SK-N-MC (cell line): Measurements from ENCODE around the gene HDAC4.

Experiments
- DNase-seq: peaks from one replicate; pipeline ENCODE4 v3.0.0-alpha.2; 2011; ENCODE audit warnings: low read depth, low spot score
- H3K27ac ChIP-seq: fragments of 200-600 bp; sonication (generic); 2 replicates; pipeline ENCODE4 v1.5.1; 2016; ENCODE audit warnings: mixed run types
- H3K36me3 ChIP-seq: fragments of 200-600 bp; sonication (generic); 2 replicates; pipeline ENCODE4 v1.6.1; 2017; ENCODE audit warnings: antibody characterized with exemption, low read length, mixed read lengths; ENCODE audit not compliant: insufficient read depth
- H3K4me3 ChIP-seq: fragments of 200-600 bp; sonication (generic); 2 replicates; pipeline ENCODE4 v1.5.1; 2016
- H3K9ac ChIP-seq: fragments of 200-600 bp; sonication (generic); 2 replicates; pipeline ENCODE4 v1.8.0; 2017; ENCODE audit warnings: mixed run types, mixed read lengths; ENCODE audit not compliant: insufficient read length
- H3K9me3 ChIP-seq: fragments of 200-600 bp; sonication (generic); 2 replicates; pipeline ENCODE4 v1.6.1; 2017; ENCODE audit warnings: low read depth, mild to moderate bottlenecking, antibody characterized with exemption, low read length, moderate library complexity, mixed read lengths
- EZH2 ChIP-seq: fragments of 200-600 bp; sonication (generic); IDR thresholded peaks from one replicate; pipeline ENCODE4 v1.6.1; 2017; ENCODE audit warnings: antibody characterized with exemption
- FOXP2 ChIP-seq: optimal IDR thresholded peaks from 2 replicates; pipeline ENCODE3; 2011; ENCODE audit warnings: mild to moderate bottlenecking, moderate library complexity; ENCODE audit not compliant: insufficient read depth; ENCODE audit errors: extremely low read length, control extremely low read depth
- POLR2AphosphoS5 ChIP-seq: IDR thresholded peaks from 2 replicates; pipeline ENCODE4 v1.6.1; 2012; ENCODE audit warnings: mild to moderate bottlenecking, low read depth, low read length, borderline replicate concordance

HDAC4 gene

GRCh38 chr2:239094867-239095266, 306.0 kb downstream of the HDAC4 start:
- H3K27ac ChIP-seq = no peak overlapping the region
- no peak overlapping the region for H3K4me3 ChIP-seq
- no peaks in the 10 kb centered on the region for H3K36me3 ChIP-seq
- no peak overlapping the region for H3K9ac ChIP-seq
- no peaks in the 10 kb centered on the region for H3K9me3 ChIP-seq
- no peak for DNase-seq
- TF ChIP-seq EZH2 = no peak
- no peak for TF ChIP-seq POLR2AphosphoS5
- no peak for TF ChIP-seq FOXP2

DNA sequence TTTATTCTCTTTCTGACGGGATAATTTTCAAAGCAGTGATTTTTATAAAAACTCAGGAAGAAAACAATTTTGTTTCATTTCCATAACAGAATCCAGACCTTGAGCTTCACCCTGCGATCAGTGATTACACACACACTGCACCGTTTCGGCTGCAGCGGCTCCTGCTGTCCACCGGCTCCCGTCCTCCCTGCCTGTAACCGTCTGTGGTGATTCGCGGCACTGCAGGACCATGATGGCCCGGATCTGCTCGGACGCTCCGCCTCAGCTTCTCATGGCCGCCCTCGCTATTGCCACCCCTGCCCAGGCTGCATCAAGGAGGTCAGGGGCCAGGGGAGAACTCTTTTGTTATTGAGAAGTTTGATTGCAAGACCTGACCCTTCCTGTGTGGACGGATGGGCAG, 306.9 kb downstream of the HDAC4 start:
- H3K27ac ChIP-seq = no peak overlapping the region
- H3K36me3 ChIP-seq = no peaks in the 10 kb centered on the region
- no peak for DNase-seq
- no peak overlapping the region for H3K4me3 ChIP-seq
- H3K9me3 ChIP-seq = no peaks in the 10 kb centered on the region
- TF ChIP-seq FOXP2 = no peak
- no peak for TF ChIP-seq EZH2
- no peak for TF ChIP-seq POLR2AphosphoS5
- no peak overlapping the region for H3K9ac ChIP-seq

DNA sequence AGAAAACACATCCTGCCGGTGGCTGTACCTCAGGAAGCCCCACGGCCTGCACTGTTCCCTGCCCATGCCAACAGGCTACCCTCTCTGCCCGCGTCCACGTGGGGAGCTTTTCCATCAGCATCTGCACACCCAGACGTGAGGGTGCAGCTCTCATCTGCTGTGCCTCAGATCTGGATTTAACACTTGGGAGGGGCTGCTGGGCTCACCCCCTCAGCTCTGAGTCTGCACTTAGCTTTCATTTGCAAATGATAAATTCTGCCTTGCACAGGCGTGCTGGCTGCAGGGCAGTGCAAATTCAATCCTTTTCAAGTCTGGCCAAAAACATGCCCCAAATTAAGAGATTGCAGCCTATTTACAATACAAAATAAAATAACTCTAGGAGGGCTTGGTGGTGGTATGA, 307.3 kb downstream of the HDAC4 start:
- Histone ChIP-seq H3K9me3 (no peaks in the 10 kb centered on the region), H3K4me3 (no peak overlapping the region), H3K9ac (no peak overlapping the region), H3K36me3 (no peaks in the 10 kb centered on the region), H3K27ac (no peak overlapping the region)
- TF ChIP-seq FOXP2 (no peak), EZH2 (no peak), POLR2AphosphoS5 (no peak)
- DNase-seq = no peak

DNA sequence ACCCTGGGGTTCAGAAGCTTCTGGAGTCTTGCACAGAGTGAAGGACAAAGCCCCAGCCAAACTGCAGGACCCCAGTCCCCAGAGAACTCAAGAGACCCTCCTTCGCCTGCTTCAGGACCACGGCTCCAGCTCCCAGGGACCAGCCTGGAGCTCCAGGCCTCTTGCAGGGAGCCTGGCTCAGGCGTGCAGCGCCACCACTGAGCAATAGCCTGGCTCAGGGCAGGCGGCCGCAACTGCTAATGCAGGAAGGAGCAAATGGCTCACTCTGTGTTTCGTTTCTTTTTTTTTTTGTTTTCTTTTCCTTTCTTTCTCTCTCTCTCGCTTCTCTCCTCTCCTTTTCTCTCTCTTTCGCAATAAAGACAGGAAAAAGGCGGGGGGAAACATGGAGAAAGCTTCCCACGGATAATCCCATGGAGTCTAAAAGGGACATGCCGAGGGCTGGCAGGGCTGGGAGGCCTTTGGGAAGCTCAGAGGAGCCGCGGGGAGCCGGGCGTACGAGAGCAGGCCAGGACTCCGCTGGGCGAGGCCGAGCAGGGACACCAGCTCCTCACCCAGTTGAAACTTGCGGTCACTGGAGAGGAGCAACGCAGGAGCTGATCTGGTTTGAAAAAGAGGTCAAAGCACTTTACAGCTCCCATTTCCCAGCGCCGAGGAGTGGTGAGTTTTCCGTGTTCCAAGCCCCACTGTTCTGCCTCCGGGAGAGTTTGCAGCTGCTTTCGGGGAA, 308.1 kb downstream of the HDAC4 start:
- no peak for DNase-seq
- Histone ChIP-seq H3K36me3 (no peaks in the 10 kb centered on the region), H3K9ac (no peak overlapping the region), H3K27ac (no peak overlapping the region), H3K4me3 (no peak overlapping the region), H3K9me3 (no peaks in the 10 kb centered on the region)
- TF ChIP-seq EZH2 (no peak), POLR2AphosphoS5 (no peak), FOXP2 (no peak)

DNA sequence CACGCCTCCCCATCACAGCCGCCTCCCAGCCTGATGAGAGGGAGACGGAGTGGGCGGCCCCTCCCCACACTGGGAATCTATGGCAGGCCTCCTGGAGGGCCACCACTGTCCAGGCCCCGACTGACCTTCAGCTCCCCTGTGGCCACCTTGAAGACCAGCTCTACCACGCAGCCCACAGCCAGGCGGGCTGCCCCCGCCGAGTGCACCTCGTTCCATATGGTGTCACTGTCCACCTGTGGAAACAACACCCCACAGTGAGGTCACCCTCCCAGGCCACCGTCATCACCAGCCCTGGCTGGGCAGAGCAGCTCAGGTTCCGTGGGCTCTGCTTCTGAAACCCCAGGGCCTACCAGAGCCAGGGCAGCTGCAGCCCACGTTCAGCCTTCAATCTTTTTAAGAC, 310.9 kb downstream of the HDAC4 start:
- Histone ChIP-seq H3K4me3 (no peak overlapping the region), H3K27ac (no peak overlapping the region), H3K9me3 (no peaks in the 10 kb centered on the region), H3K9ac (no peak overlapping the region), H3K36me3 (no peaks in the 10 kb centered on the region)
- DNase-seq = no peak
- no peak for TF ChIP-seq POLR2AphosphoS5
- no peak for TF ChIP-seq EZH2
- TF ChIP-seq FOXP2 = no peak

DNA sequence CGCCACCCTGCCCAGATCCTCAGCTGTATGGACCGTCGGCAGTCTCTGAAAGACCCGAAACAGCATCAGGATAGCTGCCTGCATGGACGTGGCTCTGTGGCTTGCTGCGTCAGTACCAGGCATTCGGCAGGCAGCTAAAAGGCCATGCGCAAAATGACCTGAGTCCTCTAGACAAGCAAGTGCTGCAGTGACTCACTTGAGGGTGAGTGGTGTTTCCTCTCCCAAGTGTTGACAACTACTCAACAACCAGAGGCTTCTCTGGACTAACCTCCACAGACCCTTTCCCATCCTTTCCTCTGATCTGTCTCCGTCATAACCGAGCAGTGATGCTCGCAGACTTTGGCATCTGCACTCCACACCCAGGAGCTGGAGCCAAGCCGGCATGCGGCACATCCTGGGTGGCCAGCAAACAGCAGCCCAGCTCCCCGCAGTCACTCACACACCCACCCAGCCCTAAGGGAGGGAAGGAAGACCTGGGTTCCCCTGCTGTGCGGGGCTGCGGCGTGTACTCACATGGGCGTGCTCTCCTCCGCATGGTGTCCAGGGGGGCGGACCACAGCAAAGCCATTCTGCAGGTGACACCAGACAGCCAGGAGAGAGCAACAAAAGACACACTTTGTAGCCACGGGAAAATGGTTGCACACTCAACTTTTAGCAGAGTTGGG, 313.6 kb downstream of the HDAC4 start:
- no peak for DNase-seq
- H3K27ac ChIP-seq = no peak overlapping the region
- H3K36me3 ChIP-seq = no peaks in the 10 kb centered on the region
- no peaks in the 10 kb centered on the region for H3K9me3 ChIP-seq
- TF ChIP-seq POLR2AphosphoS5 = no peak
- no peak for TF ChIP-seq EZH2
- TF ChIP-seq FOXP2 = no peak
- no peak overlapping the region for H3K9ac ChIP-seq
- no peak overlapping the region for H3K4me3 ChIP-seq

DNA sequence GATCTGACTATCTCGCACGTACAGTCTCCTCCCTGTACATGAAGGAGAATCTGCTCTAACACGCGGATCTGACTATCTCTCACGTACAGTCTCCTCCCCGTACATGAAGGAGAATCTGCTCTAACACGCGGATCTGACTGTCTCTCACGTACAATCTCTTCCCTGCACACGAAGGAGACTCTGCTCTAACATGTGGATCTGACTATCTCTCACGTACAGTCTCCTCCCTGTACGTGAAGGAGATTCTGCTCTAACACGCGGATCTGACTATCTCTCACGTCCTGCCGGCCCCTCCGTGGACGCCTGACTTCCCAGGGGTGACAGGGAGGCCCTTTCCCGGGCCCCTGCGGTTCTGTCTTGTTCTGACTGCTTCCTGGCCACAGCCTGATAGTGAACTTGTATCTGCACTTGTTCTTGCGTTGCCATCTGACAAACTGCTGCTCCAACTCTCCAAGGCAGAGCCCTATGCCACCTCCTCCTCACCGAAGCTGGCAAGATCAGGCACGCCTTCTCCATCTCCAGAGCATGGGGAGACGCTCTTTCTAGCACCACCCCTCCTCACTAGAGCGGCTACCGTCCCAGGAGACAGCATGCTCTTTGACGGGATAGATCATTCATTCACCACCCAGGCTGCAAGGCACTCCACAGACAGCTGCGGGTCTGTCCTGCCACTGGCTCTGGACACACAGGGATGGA, 314.3 kb downstream of the HDAC4 start:
- Histone ChIP-seq H3K36me3 (no peaks in the 10 kb centered on the region), H3K4me3 (no peak overlapping the region), H3K27ac (no peak overlapping the region), H3K9me3 (no peaks in the 10 kb centered on the region), H3K9ac (no peak overlapping the region)
- DNase-seq = no peak
- no peak for TF ChIP-seq EZH2
- TF ChIP-seq FOXP2 = no peak

DNA sequence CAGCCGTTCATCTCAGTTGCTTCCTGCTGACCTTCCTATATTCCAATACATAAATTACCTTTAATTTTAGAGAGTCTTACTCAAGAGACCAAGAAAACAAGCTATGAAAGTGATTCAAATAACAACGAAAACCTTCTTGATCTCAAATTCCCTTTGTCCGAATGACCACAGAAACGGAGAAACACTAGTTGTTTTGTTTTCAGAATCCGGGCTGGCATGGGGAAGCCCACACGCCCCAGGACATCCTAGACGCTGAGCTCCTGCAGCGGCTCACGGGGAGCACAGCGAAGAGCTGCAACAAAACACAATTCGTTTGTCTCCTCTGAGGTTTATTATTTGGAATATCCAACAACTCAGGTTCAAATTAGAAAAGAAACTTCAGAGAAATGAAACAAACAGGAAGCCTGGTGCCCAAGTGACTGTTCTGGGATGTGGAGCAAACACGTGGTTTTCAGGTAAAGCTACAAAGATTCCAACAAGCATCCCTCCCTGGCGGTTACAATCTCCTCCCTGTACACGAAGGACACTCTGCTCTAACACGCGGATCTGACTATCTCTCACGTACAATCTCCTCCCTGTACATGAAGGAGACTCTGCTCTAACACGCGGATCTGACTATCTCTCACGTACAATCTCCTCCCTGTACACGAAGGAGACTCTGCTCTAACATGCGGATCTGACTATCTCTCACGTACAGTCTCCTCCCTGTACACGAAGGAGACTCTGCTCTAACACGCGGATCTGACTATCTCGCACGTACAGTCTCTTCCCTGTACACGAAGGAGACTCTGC, 315.4 kb downstream of the HDAC4 start:
- no peak for DNase-seq
- Histone ChIP-seq H3K4me3 (no peak overlapping the region), H3K9me3 (no peaks in the 10 kb centered on the region), H3K9ac (no peak overlapping the region), H3K27ac (no peak overlapping the region), H3K36me3 (no peaks in the 10 kb centered on the region)
- TF ChIP-seq FOXP2 (no peak), POLR2AphosphoS5 (no peak), EZH2 (no peak)

GRCh38 chr2:239084007-239084406, 316.8 kb downstream of the HDAC4 start:
- Histone ChIP-seq H3K9ac (no peak overlapping the region), H3K36me3 (no peaks in the 10 kb centered on the region)
- DNase-seq = no peak

More at GRCh38 chr2:239084007-239084406, 316.8 kb downstream of the HDAC4 start:
- Histone ChIP-seq H3K4me3 (no peak overlapping the region), H3K9me3 (no peaks in the 10 kb centered on the region), H3K27ac (no peak overlapping the region)
- no peak for TF ChIP-seq POLR2AphosphoS5
- no peak for TF ChIP-seq EZH2
- TF ChIP-seq FOXP2 = no peak
